ENCODE measurements around the gene UNC5C.
A peak's percentile ranks its signal among the peaks of the same experiment; 100 is the strongest.
"Not testable (repeated sequence)": the region's sequence is repeated elsewhere in the genome, so short reads cannot be mapped to it uniquely, and the experiment has no call there.

UNC5C gene

DNA sequence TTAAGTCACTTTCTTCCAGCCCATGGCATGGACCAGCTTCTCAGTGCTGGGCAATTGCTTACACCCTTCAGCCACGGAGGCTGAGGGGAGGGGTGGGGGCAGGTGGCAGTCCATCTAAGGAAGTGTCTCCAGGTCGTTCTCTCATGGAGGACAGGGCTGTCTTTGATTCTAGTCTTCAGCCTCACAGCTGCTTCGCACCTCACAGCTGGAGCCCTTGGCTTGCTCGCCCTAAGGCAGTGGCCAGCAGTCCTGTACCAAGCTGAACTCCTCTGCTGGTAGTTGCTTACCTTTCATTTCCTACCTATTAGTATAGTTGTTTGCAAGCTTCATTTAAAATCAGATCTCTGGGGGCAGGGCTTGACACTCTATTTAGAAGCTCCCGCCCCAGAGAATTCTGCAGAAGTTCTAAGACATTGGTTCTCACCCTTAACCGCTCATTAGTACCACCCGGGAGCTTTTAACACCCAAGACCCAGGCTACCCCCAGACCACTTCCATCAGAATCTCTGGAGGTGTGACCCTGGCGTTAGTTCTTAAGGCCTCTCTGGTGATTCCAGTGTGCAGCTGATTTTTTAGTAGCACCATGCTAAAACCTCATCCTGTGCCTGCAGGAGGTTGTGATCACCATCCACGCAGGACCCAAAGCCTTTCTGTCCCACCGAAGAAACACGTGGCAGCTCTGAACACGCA is 386.8 kb downstream of the UNC5C start:
- no peak for DNase-seq

- no peak for DNase-seq
Observed at GRCh38 chr4:95159384-95159783, 389.4 kb downstream of the UNC5C start.

GRCh38 chr4:95158626-95159025 is 390.1 kb downstream of the UNC5C start:
- no peak for DNase-seq

DNA sequence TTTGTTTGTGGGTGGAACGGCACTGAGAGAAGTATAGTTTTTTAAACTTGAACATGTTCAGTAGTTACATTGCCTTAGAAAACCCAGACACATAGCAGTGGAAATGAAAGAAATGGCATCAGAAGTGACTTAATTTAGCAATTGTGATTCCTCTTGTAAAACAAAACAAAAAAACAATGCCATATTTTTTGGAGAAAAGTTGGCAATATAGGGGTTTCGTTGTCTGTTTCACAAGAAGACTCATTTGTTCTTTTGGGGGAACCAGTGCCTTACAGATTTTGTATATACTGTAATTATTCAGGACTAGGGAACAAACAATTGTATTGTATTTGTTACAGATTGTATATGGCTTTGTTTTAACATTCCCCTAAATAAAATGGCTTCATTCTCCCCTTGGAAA is 390.7 kb downstream of the UNC5C start:
- no peak for DNase-seq

- DNase-seq, result no peak
Observed at GRCh38 chr4:95157596-95157995, 391.2 kb downstream of the UNC5C start.

DNA sequence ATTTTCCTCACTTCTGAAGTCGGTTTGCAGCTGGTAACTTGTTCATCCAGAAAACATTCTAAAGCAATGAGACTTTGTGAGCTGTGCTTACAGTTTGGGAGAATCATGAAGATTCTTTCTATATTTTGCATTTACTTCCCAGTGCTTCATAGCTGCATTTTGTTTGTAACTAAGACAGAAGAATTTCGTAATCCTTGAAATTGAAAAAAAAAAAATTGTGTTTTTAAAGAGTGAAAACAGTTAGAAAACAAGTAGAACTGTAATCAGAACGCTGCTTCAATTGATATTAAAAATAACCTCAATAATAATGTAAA is 392.4 kb downstream of the UNC5C start:
- no peak for DNase-seq

DNA sequence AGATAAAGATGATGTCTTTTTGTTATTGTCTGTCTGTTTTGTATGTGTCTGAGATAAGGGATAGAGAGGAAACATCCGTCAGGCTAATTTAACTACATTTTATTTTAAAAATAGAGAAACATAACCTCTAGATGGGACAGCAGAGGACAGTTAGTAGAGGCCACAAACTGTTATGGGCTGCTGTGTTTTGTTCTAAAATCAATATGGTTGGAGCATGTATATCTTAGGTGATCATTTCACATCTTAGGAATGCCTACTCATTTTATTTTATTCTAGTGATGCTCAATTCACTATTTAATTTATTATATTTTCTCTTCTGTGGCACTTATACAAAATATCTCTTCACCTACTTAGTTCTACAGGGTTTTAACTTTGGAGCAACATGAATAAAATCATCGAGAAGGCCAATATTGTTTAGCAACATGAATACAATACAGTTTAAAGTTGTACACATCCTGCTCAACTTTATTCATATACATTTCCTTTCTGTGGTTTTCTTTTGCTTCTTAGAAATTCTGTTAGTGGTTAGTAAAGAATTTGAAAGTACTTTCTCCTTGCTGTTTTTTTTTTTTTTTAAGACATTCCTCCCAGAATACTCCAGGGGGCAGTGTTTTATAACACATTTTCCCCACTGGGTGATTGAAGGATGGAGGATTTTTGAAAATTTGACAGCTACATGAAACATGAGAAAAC is 392.9 kb downstream of the UNC5C start:
- DNase-seq, result peak; percentile 48

DNA sequence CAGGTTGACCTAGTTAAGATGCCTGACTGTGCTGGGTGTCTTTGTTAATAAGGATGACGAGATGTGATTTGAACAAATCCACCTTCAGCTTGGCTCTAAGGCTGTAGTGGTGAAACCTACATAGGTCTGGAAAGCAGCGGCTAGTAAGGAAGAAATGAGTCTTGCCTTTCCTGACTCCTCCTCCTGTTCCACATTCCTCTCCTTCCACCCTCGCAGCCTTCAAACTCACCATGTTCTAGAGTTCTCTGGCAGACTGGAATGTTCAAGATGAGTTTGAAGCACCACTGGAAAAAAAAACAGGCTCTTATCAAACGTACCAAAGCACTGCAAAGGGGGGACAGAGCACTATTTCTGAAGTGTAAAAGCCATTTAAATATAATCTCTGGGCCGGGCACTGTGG is 395.6 kb downstream of the UNC5C start:
- DNase-seq, result no peak

DNA sequence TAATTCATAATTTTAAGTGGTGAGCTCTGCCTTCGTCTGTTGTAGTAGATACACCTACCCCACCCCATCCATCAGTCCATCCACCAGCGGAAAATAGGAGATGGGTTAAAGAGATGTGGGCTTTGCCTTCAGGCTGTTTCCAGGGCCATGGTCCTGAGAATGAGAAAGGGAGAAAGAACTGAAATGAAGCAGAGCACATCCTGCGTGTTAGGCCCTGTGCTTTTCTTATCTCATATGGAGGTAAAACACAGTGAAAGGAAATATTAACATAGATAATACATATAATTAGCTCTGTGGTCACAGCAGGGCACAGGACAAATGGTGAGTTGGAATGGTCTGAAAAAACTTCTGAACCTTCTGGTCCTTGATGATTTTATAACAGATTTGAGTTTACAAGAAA is 397.5 kb downstream of the UNC5C start:
- no peak for DNase-seq

DNA sequence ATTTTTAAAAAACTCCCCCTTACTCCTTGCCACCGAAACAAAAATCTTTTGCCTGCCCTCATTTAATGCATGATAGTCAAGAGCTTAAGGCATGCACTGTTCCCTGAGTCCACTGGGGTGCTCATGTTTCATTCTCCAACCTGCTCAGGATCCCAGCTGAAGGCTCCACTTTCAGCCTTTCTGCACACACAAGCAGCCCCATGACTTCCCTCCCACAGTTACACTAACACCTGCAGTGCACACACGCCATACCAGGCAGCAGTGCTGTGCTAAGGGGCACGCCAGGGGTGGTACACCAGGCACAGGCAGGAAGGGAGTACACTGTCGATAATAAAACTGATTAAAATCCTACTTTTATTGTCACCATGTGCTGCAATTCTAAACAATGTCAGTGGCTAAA is 405.8 kb downstream of the UNC5C start:
- no peak for DNase-seq

- DNase-seq, result no peak
Observed at GRCh38 chr4:95141361-95141760, 407.4 kb downstream of the UNC5C start.

GRCh38 chr4:95139424-95139823 is 409.3 kb downstream of the UNC5C start:
- not testable (repeated sequence) for DNase-seq

GRCh38 chr4:95134016-95134415 is 414.8 kb downstream of the UNC5C start:
- not testable (repeated sequence) for DNase-seq

DNA sequence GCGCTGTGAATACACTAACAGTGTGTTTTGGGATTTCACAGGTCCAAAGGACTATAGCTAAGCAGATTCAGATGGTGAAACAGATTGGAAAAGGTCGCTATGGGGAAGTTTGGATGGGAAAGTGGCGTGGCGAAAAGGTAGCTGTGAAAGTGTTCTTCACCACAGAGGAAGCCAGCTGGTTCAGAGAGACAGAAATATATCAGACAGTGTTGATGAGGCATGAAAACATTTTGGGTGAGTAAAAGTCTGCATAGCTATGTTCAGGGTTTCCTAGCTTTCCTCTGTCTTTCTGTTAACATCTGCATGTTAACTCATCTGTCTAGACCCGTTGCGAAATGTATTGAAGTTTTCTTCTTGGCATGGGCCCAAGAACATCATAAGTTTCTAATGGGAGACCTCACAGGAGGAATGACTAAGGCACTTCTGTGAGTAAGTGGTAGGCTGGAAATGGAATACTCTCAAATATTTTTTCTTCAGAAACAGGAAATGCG is 418.9 kb downstream of the UNC5C start:
- DNase-seq, result no peak

- DNase-seq, result no peak
Observed at GRCh38 chr4:95129031-95129430, 419.7 kb downstream of the UNC5C start.

GRCh38 chr4:95124906-95125504 is 423.8 kb downstream of the UNC5C start:
- DNase-seq, result no peak

- DNase-seq, result no peak
Observed at GRCh38 chr4:95122001-95122400, 426.8 kb downstream of the UNC5C start.

GRCh38 chr4:95120456-95120855 is 428.3 kb downstream of the UNC5C start:
- DNase-seq, result no peak

- no peak for DNase-seq
Observed at GRCh38 chr4:95118497-95118896, 430.3 kb downstream of the UNC5C start.

DNA sequence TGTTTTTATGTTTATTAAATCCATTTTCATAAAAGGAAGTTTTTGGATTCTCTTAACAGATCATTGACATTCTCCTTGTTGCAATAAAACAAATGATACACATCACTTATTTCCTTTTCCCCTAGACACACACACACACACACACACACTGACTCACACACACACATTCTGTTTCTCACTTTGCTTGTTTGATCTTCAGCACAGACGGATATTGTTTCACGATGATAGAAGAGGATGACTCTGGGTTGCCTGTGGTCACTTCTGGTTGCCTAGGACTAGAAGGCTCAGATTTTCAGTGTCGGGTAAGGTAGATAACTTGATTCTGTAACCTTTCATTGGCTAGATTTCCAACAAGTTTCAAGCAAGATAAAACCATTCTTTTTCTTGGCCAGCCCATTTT is 434.3 kb downstream of the UNC5C start:
- no peak for DNase-seq
